ENCODE data around the gene KBTBD6. TPM values are rescaled to one million over a fixed set of nuclear protein-coding genes. Genes with fewer than 3 reads are reported as not detected.

KBTBD6 gene
- total and polyA plus RNA-seq, 2 of the 8 experiments (the other 6 are each of a cell fraction or from before 2014, with no cell fraction given) = 4.5 to 11.3 TPM

DNA sequence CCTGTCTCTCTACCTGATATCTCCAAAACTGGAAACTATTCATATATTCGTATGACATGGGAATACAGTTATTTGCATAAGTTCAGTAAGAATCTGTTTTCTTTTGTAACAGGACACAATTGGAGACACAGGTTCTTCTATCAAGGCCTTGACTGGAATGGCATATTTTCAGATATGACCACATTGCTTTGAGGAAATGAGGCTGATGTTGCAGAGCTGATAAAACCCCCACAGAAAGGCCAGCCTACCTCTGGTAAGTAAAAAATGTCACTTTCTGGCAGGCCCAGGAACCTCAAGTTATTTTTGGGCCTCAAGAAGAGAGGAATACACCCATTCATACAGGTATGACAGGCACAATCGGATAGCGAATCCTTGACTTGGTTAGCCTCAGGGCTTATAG is 29.5 kb upstream of the KBTBD6 start (continued):
- no peak for TF ChIP-seq EGR1 (IDR thresholded peaks at IDR 0.05; ENCODE audit: borderline replicate concordance, low read depth, low read length)

DNA sequence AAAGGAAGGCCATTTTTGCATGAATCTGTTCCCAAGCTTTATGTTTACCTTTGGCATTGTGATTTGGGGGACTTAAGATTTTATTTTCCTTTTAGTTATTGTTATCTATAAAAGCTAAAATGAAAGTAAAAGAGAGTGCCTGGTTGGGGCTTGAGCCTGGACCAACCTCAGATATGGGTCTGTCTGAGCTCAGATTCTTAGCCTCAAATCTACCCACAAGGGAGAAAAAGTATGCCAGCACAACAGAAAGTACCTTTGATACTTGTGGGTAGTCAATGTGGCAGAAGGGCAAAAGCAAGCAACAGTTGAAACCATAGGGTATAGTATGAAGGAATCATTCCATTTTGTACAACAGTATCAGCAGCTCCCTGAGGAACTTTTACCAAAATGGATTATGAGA is 26.6 kb upstream of the KBTBD6 start:
- H2AK5ac ChIP-seq (ENCODE audit: low read depth, low read length) = no peak overlapping the region
- no peak overlapping the region for H3K14ac ChIP-seq (ENCODE audit: insufficient read length)
- no peaks in the 10 kb centered on the region for H3K23me2 ChIP-seq (ENCODE audit: low read depth, low read length)
- H3K79me1 ChIP-seq (ENCODE audit: low read depth, low read length) = no peaks in the 10 kb centered on the region
- no peak overlapping the region; the same call in 1 of the 2 replicates for H2BK20ac ChIP-seq (ENCODE audit: low read length)
- H3K27ac ChIP-seq (ENCODE audit: low read depth, low read length) = no peak overlapping the region
- H4K91ac ChIP-seq (replicated peaks; ENCODE audit: insufficient read length, low read length) = no peak overlapping the region
- H4K20me1 ChIP-seq (replicated peaks in 1 of 2; ENCODE audit: control insufficient read depth in 1 of 2, insufficient read depth in 2 of 2, low read length in 2 of 2) = no peaks in the 10 kb centered on the region
- no peaks in the 10 kb centered on the region; a peak in 1 of 8 replicates for H3K36me3 ChIP-seq (ENCODE audit: control insufficient read depth in 2 of 4, insufficient read depth in 4 of 4, low read length in 3 of 4)
- FAIRE-seq (no peak), DNase-seq (ENCODE audit: low read depth in 1 of 2, low spot score in 2 of 2) (no peak)
- H3K4ac ChIP-seq (replicated peaks; ENCODE audit: insufficient read length, low read depth, low read length) = no peak overlapping the region
- no peak overlapping the region for H3K4me3 ChIP-seq (ENCODE audit: extremely low read depth in 1 of 4, insufficient read depth in 2 of 4, low read depth in 3 of 4, low read length in 4 of 4)
- no peaks in the 10 kb centered on the region for H3K79me2 ChIP-seq (ENCODE audit: control insufficient read depth in 1 of 2, insufficient read depth in 2 of 2, low read length in 2 of 2)
- H3K18ac ChIP-seq (ENCODE audit: extremely low read depth, low read length) = no peak overlapping the region
- no peak overlapping the region for H2BK120ac ChIP-seq (replicated peaks; ENCODE audit: low read depth, low read length)
- H3K23ac ChIP-seq (ENCODE audit: insufficient read length) = no peak overlapping the region
- no peak overlapping the region for H3K56ac ChIP-seq (replicated peaks; ENCODE audit: insufficient read length, low read depth, low read length)
- H2AFZ ChIP-seq (ENCODE audit: low read length) = no peak overlapping the region
- no peak overlapping the region for H2BK15ac ChIP-seq (ENCODE audit: low read length)
- no peak overlapping the region for H4K8ac ChIP-seq (ENCODE audit: extremely low read depth, insufficient read depth, low read length)
- no peak overlapping the region for H2BK12ac ChIP-seq (ENCODE audit: low read depth, low read length)
- H3K4me1 ChIP-seq (replicated peaks in 1 of 4; ENCODE audit: control insufficient read depth in 3 of 4, insufficient read depth in 4 of 4, low read length in 3 of 4) = peaks cover 1 to 18% (median 4%) of the 10 kb centered on the region in 4 experiments; a peak in 4 of 7 replicates
- no peaks in the 10 kb centered on the region for H3K27me3 ChIP-seq (replicated peaks in 1 of 4; ENCODE audit: control insufficient read depth in 3 of 4, extremely low read depth in 1 of 4, insufficient read depth in 3 of 4, low read length in 3 of 4)
- no peak overlapping the region for H4K5ac ChIP-seq (ENCODE audit: insufficient read length, low read depth, low read length)
- H3K9me3 ChIP-seq (ENCODE audit: insufficient read depth in 2 of 2, low read depth in 1 of 2, low read length in 1 of 2) = no peaks in the 10 kb centered on the region
- H2BK5ac ChIP-seq (ENCODE audit: low read depth, low read length) = peak overlapping the region; percentile 62; the same call in 1 of the 2 replicates
- ChIA-PET CTCF (ENCODE audit: partially characterized antibody) (interaction anchor here (1.2 kb wide), 1 partner anchor 10 kb away, joined by 3 read pairs; no protein-coding TSS in a partner anchor), POLR2A (ENCODE audit: partially characterized antibody) (interaction anchor here (0.8 to 0.9 kb wide), 2 partner anchors 27 to 98 kb away, joined by 3 to 5 read pairs; partner anchors contain the start of genes KBTBD6 and WBP4)
- H3K4me2 ChIP-seq (ENCODE audit: insufficient read depth in 1 of 2, low read depth in 2 of 2, low read length in 2 of 2) = no peak overlapping the region
- TF ChIP-seq TAF7 (optimal IDR thresholded peaks at IDR 0.05; ENCODE audit: borderline replicate concordance, low read depth, low read length) (no peak), CEBPB (IDR thresholded peaks at IDR 0.05; ENCODE audit: low read depth, low read length) (no peak), RBBP5 (IDR thresholded peaks at IDR 0.05; ENCODE audit: borderline replicate concordance, low read depth, low read length) (no peak), KDM1A (IDR thresholded peaks at IDR 0.05; ENCODE audit: borderline replicate concordance, low read length) (no peak), SP4 (IDR thresholded peaks at IDR 0.05; ENCODE audit: low read length) (no peak), MAFK (IDR thresholded peaks at IDR 0.05; ENCODE audit: low read depth, low read length) (no peak), RNF2 (IDR thresholded peaks at IDR 0.05; ENCODE audit: borderline replicate concordance, low read depth, low read length, missing control alignments, poor library complexity, severe bottlenecking) (no peak), CREB1 (IDR thresholded peaks at IDR 0.05) (no peak), CHD1 (IDR thresholded peaks at IDR 0.05; ENCODE audit: low read depth, low read length) (no peak), EGR1 (IDR thresholded peaks at IDR 0.05; ENCODE audit: borderline replicate concordance, low read depth, low read length) (no peak)
- no peak overlapping the region for H3K9ac ChIP-seq (replicated peaks in 1 of 4; ENCODE audit: extremely low read depth in 1 of 4, low read depth in 3 of 4, low read length in 3 of 4)

Data from H1 (cell line).